Liver (tissue), 9 donors: ENCODE results near the gene RIT2. TPM values are rescaled to one million over a fixed set of nuclear protein-coding genes. Genes with fewer than 3 reads are reported as not detected.

Source experiments
- DNase-seq: peaks from one replicate; pipeline ENCODE4 v3.0.0-alpha.2; 2017; ENCODE audit warnings: low spot score
- H3K27ac ChIP-seq, 2 donors: one replicate each; pipeline ENCODE4 v1.7.0; 2013; ENCODE audit warnings: inconsistent platforms in 2 of 2, low read length in 2 of 2, control low read depth in 1 of 2, low read depth in 1 of 2, mild to moderate bottlenecking in 1 of 2
- H3K27me3 ChIP-seq, 4 donors: one replicate each; pipeline versions ENCODE4 v1.6.1 to v1.7.0; 2013; ENCODE audit warnings: low read length in 3 of 4, inconsistent platforms in 1 of 4, mild to moderate bottlenecking in 1 of 4, moderate library complexity in 1 of 4; ENCODE audit not compliant: control insufficient read depth in 4 of 4, insufficient read depth in 4 of 4
- H3K36me3 ChIP-seq, 4 donors: one replicate each; pipeline versions ENCODE4 v1.6.1 to v1.7.0; 2013; ENCODE audit warnings: low read length in 3 of 4, mild to moderate bottlenecking in 3 of 4, low read depth in 1 of 4, moderate library complexity in 1 of 4; ENCODE audit not compliant: control insufficient read depth in 4 of 4, insufficient read depth in 3 of 4
- H3K4me1 ChIP-seq, 4 donors: one replicate each; pipeline versions ENCODE4 v1.6.1 to v1.7.0; 2013; ENCODE audit warnings: low read length in 3 of 4, mild to moderate bottlenecking in 3 of 4, moderate library complexity in 1 of 4; ENCODE audit not compliant: control insufficient read depth in 4 of 4, insufficient read depth in 4 of 4
- H3K4me3 ChIP-seq, 3 donors: one replicate each; pipeline versions ENCODE4 v1.6.1 to v1.7.0; 2013; ENCODE audit warnings: low read length in 3 of 3, control low read depth in 1 of 3, low read depth in 1 of 3, mild to moderate bottlenecking in 1 of 3
- H3K9ac ChIP-seq, 2 donors: one replicate each; pipeline ENCODE4 v1.7.0; 2013; ENCODE audit warnings: low read length in 2 of 2, mild to moderate bottlenecking in 2 of 2, moderate library complexity in 2 of 2, control low read depth in 1 of 2, low read depth in 1 of 2
- H3K9me3 ChIP-seq, 4 donors: one replicate each; pipeline versions ENCODE4 v1.6.1 to v1.7.0; 2013; ENCODE audit warnings: low read length in 3 of 4; ENCODE audit not compliant: control insufficient read depth in 4 of 4
- CTCF ChIP-seq: fragments of 150-350 bp; IDR thresholded peaks from 2 replicates; pipeline ENCODE4 v1.5.1; 2017; ENCODE audit warnings: improper control_type of control experiment, low read depth, low read length; ENCODE audit not compliant: missing input control
- FOXA1 ChIP-seq: IDR thresholded peaks from 2 replicates; pipeline ENCODE4 v1.6.1; 2016; ENCODE audit warnings: antibody characterized with exemption
- GABPA ChIP-seq, 2 donors: IDR thresholded peaks in 1 of 2; conservative IDR thresholded peaks in 1 of 2; 2 replicates each; pipeline ENCODE4 v1.6.1; 2016; ENCODE audit warnings: antibody characterized with exemption in 2 of 2, mild to moderate bottlenecking in 1 of 2, moderate library complexity in 1 of 2
- HNF4G ChIP-seq: IDR thresholded peaks from 2 replicates; pipeline ENCODE4 v1.6.1; 2016; ENCODE audit warnings: antibody characterized with exemption
- JUND ChIP-seq, 2 donors: IDR thresholded peaks; 2 replicates each; pipeline ENCODE4 v1.6.1; 2016; ENCODE audit warnings: antibody characterized with exemption in 2 of 2
- RXRA ChIP-seq, 2 donors: IDR thresholded peaks; 2 replicates each; pipeline ENCODE4 v1.6.1; 2017 to 2018; ENCODE audit warnings: antibody characterized with exemption in 2 of 2, mild to moderate bottlenecking in 1 of 2
- SP1 ChIP-seq: IDR thresholded peaks from 2 replicates; pipeline ENCODE4 v1.6.1; 2018; ENCODE audit warnings: antibody characterized with exemption, mild to moderate bottlenecking
- TAF1 ChIP-seq: conservative IDR thresholded peaks from 2 replicates; pipeline ENCODE4 v1.6.1; 2016; ENCODE audit warnings: antibody characterized with exemption, mild to moderate bottlenecking
- YY1 ChIP-seq: IDR thresholded peaks from 2 replicates; pipeline ENCODE4 v1.6.1; 2016; ENCODE audit warnings: antibody characterized with exemption, mild to moderate bottlenecking
- ZBTB33 ChIP-seq: IDR thresholded peaks from 2 replicates; pipeline ENCODE4 v1.6.1; 2016; ENCODE audit warnings: antibody characterized with exemption
- WGBS: extraction: QIAGEN DNeasy Blood & Tissue Kit; methylation state at CpG from one replicate; pipeline ENCODE4 v1.1.7; 2013; 5-methylcytosine and 5-hydroxymethylcytosine counted together
- polyA plus RNA-seq, 2 donors: library from polyadenylated mRNA; stranded (reverse) in 1 of 2; unstranded in 1 of 2; fragments of 200-250 nt in 1 of 2; fragments of >200 nt in 1 of 2; fragmentation: Nextera tagmentation in 1 of 2; extraction: Ambion mirVana in 1 of 2; gene quantifications; one replicate each; pipeline versions ENCODE4 v1.2.1 to v1.2.3, GENCODE V29; 2013 to 2015
- total RNA-seq, 2 donors: library from RNA; depleted of rRNA; stranded (reverse); fragments of >200 nt; gene quantifications; one replicate each; pipeline ENCODE4 v1.2.3, GENCODE V29; 2014
- TF ChIP-seq, protein P1 (sequence below): IDR thresholded peaks from 2 replicates; pipeline ENCODE4 v1.6.1; 2016; ENCODE audit warnings: antibody characterized with exemption, mild to moderate bottlenecking
- TF ChIP-seq, protein P2 (sequence below): IDR thresholded peaks from 2 replicates; pipeline ENCODE4 v1.6.1; 2016; ENCODE audit warnings: antibody characterized with exemption
- TF ChIP-seq, protein P3 (sequence below): IDR thresholded peaks from 2 replicates; pipeline ENCODE4 v1.6.1; 2016; ENCODE audit warnings: antibody characterized with exemption
- donor health status: healthy.
- donor health status: healthy.
- donor health status: healthy.
- donor health status: healthy.
- donor health status: healthy.

RIT2 gene
- total and polyA plus RNA-seq, 4 donors = not detected

DNA sequence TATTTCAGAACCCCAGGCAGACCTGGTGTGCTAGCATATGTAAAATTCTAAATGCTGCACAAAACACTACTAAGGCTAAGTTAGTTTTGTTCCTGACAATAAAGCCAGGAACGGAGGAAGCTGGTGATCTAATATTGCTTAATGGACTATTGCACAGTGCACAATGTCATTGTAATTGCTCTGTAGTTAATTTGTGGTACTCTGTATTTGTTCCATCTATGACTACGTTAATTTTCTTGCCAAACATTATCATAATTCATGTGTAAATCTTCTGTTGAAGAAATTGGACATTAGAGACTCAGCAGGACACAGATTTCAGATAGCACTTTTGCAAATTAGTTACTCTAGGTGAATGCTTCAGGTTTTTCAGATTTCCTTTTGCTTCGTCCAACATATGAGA lies 232.3 kb downstream of the RIT2 start:
- no peak for DNase-seq
- no peaks in the 10 kb centered on the region for H3K36me3 ChIP-seq
- no peak overlapping the region for H3K27ac ChIP-seq
- WGBS = 68% methylated on average over 3 of the region's 3 CpGs
- H3K9me3 ChIP-seq = no peaks in the 10 kb centered on the region
- no peaks in the 10 kb centered on the region for H3K27me3 ChIP-seq
- H3K4me1 ChIP-seq = no peaks in the 10 kb centered on the region
- no peak overlapping the region for H3K9ac ChIP-seq
- H3K4me3 ChIP-seq = no peak overlapping the region
- no peak for TF ChIP-seq GABPA (IDR thresholded peaks at IDR 0.05 in 1 of 2, conservative IDR thresholded peaks at IDR 0.05 in 1 of 2)
- TF ChIP-seq JUND (IDR thresholded peaks at IDR 0.05) = no peak
- no peak for TF ChIP-seq FOXA1
- no peak for TF ChIP-seq SP1

- WGBS = 83% methylated on average over 3 of the region's 3 CpGs
- no peaks in the 10 kb centered on the region for H3K36me3 ChIP-seq
Observed at GRCh38 chr18:42882122-42882521, 233.4 kb downstream of the RIT2 start.

More at GRCh38 chr18:42882122-42882521, 233.4 kb downstream of the RIT2 start:
- no peaks in the 10 kb centered on the region for H3K9me3 ChIP-seq
- H3K27me3 ChIP-seq = no peaks in the 10 kb centered on the region
- no peak overlapping the region for H3K9ac ChIP-seq
- no peak for DNase-seq
- H3K27ac ChIP-seq = no peak overlapping the region
- no peaks in the 10 kb centered on the region for H3K4me1 ChIP-seq
- no peak overlapping the region for H3K4me3 ChIP-seq
- TF ChIP-seq GABPA (IDR thresholded peaks at IDR 0.05 in 1 of 2, conservative IDR thresholded peaks at IDR 0.05 in 1 of 2) (no peak), TAF1 (no peak), ZBTB33 (no peak), SP1 (no peak), HNF4G (no peak), RXRA (IDR thresholded peaks at IDR 0.05) (no peak), CTCF (no peak), YY1 (no peak)
- TF ChIP-seq, protein P1, sequence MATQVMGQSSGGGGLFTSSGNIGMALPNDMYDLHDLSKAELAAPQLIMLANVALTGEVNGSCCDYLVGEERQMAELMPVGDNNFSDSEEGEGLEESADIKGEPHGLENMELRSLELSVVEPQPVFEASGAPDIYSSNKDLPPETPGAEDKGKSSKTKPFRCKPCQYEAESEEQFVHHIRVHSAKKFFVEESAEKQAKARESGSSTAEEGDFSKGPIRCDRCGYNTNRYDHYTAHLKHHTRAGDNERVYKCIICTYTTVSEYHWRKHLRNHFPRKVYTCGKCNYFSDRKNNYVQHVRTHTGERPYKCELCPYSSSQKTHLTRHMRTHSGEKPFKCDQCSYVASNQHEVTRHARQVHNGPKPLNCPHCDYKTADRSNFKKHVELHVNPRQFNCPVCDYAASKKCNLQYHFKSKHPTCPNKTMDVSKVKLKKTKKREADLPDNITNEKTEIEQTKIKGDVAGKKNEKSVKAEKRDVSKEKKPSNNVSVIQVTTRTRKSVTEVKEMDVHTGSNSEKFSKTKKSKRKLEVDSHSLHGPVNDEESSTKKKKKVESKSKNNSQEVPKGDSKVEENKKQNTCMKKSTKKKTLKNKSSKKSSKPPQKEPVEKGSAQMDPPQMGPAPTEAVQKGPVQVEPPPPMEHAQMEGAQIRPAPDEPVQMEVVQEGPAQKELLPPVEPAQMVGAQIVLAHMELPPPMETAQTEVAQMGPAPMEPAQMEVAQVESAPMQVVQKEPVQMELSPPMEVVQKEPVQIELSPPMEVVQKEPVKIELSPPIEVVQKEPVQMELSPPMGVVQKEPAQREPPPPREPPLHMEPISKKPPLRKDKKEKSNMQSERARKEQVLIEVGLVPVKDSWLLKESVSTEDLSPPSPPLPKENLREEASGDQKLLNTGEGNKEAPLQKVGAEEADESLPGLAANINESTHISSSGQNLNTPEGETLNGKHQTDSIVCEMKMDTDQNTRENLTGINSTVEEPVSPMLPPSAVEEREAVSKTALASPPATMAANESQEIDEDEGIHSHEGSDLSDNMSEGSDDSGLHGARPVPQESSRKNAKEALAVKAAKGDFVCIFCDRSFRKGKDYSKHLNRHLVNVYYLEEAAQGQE = no peak
- TF ChIP-seq, protein P2, sequence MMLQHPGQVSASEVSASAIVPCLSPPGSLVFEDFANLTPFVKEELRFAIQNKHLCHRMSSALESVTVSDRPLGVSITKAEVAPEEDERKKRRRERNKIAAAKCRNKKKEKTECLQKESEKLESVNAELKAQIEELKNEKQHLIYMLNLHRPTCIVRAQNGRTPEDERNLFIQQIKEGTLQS = no peak
- TF ChIP-seq, protein P3, sequence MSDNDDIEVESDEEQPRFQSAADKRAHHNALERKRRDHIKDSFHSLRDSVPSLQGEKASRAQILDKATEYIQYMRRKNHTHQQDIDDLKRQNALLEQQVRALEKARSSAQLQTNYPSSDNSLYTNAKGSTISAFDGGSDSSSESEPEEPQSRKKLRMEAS = no peak
